Mammary epithelial cell (primary cell): ENCODE results near the gene FAM53A.

Experiments used
- EZH2 ChIP-seq: IDR thresholded peaks from 2 replicates; pipeline ENCODE4 v1.6.1; 2012; ENCODE audit warnings: low read length, inconsistent platforms, borderline replicate concordance
- TF ChIP-seq, protein P1 (sequence below), 2 donors: IDR thresholded peaks in 1 of 2; conservative IDR thresholded peaks in 1 of 2; 2 replicates each; pipeline ENCODE4 v1.5.1; 2011 to 2012; ENCODE audit warnings: inconsistent platforms in 2 of 2, low read length in 2 of 2, mild to moderate bottlenecking in 2 of 2, control low read depth in 1 of 2, low read depth in 1 of 2; ENCODE audit not compliant: insufficient read depth in 1 of 2; ENCODE audit errors: extremely low read depth in 1 of 2

DNA sequence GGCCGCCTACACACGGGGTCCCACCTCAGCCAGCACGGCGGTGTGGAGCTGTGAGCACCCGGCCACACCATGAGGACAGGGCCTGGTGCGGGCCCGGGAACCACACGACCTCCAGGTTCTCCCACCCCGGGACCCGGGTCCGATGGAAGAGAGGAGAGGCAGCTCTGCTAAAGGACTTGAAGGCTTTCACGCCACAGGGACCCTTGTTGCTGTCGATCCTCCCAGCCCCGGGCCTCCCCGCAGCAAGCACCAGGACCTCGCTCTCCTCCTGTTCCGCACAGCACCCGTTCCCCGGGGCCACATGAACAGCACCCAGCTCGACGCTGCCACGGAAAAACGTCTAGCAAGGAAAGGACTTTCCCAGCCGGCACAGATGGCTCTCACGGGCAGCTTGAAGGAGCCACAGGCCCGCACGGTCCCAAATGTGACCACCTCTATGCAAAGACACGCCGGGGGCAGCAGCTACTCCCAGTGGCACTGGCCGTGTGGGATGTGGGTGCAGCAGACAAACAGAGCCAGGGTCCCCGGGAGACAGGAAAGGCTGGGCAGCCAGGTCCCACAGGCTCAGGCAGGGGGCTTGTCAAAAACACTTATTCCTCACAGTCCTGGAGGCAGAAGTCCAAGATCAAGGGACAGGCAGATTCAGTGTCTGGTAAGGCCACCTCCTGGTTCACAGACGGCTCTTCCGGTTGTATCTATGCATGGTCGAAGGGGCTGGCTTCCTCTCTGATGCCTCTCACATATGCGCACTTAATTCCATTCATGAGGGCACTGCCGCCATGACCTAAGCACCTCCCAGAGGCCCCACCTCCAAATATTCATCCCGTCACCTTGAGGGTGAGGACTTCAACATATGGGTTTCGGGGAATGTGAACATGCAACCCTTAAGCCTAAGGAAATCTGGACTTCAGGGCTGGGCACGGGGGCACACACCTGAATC is 24.7 kb downstream of the FAM53A start:
- TF ChIP-seq, protein P1, sequence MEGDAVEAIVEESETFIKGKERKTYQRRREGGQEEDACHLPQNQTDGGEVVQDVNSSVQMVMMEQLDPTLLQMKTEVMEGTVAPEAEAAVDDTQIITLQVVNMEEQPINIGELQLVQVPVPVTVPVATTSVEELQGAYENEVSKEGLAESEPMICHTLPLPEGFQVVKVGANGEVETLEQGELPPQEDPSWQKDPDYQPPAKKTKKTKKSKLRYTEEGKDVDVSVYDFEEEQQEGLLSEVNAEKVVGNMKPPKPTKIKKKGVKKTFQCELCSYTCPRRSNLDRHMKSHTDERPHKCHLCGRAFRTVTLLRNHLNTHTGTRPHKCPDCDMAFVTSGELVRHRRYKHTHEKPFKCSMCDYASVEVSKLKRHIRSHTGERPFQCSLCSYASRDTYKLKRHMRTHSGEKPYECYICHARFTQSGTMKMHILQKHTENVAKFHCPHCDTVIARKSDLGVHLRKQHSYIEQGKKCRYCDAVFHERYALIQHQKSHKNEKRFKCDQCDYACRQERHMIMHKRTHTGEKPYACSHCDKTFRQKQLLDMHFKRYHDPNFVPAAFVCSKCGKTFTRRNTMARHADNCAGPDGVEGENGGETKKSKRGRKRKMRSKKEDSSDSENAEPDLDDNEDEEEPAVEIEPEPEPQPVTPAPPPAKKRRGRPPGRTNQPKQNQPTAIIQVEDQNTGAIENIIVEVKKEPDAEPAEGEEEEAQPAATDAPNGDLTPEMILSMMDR (conservative IDR thresholded peaks at IDR 0.05 in 1 of 2, IDR thresholded peaks at IDR 0.05 in 1 of 2; ENCODE audit: extremely low read depth in 1 of 2, insufficient read depth in 1 of 2, low read depth in 1 of 2, low read length in 2 of 2): no peak
- no peak for TF ChIP-seq EZH2
